ENCODE results near the gene PLCL1. TPM values are rescaled to one million over a fixed set of nuclear protein-coding genes. Genes with fewer than 3 reads are reported as not detected.

The PLCL1 gene
- total RNA-seq, 1 experiment from 2014 or later = 1.6 TPM

DNA sequence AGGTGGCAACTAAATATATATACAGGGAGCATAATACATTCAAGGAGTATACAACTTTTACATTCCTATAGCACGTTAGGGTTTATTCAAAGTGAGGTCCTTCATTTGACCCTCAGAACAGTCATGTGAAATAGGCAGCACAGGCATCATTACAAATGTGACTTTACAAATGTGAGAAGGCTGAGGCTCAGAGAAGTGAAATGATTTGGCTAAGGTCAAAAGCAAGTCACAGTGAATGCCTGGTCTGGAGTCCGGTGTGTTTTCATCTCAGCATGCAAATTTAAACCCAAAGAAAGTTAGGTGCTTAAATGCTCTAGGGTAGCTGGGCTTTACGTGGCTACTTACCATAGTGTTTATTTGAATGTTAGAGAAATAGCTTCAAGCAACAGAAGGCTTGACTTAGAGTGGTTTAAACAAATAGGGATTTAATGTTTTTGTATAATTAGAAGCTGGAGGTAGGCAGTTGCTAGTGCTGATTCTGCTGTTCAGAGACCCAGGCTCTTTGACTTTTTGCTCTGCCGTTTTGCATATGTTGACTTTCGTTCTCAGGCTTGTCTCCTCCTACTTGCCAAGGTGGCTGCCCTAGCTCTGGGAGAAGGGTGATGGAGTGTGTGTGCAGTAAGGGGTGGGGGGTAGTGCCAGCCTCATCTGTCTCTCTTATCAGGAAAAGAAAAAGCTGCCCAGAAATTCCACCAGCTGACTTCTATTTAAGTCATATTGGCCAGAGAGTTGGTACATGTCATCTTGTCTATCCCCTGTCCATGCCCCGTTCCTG is 89.2 kb downstream of the PLCL1 start:
- no peak for DNase-seq
- Histone ChIP-seq H3K9me3 (no peaks in the 10 kb centered on the region), H3K4me3 (ENCODE audit: low read depth, low read length) (no peak overlapping the region), H3K36me3 (ENCODE audit: control insufficient read depth, insufficient read depth, low read length) (no peaks in the 10 kb centered on the region), H3K27me3 (replicated peaks; ENCODE audit: control insufficient read depth, insufficient read depth, low read length) (no peaks in the 10 kb centered on the region), H3K4me1 (no peaks in the 10 kb centered on the region)
- H3K4me1 Mint-ChIP-seq (ENCODE audit: low read depth, unreplicated experiment) = no peaks in the 10 kb centered on the region
- BruUV-seq (replicated peaks) = no TSS peak
- H3K36me3 Mint-ChIP-seq (ENCODE audit: insufficient read depth, unreplicated experiment) = no peaks in the 10 kb centered on the region
- POLR2A ChIA-PET = no interaction called here
- TF ChIP-seq, protein P1, sequence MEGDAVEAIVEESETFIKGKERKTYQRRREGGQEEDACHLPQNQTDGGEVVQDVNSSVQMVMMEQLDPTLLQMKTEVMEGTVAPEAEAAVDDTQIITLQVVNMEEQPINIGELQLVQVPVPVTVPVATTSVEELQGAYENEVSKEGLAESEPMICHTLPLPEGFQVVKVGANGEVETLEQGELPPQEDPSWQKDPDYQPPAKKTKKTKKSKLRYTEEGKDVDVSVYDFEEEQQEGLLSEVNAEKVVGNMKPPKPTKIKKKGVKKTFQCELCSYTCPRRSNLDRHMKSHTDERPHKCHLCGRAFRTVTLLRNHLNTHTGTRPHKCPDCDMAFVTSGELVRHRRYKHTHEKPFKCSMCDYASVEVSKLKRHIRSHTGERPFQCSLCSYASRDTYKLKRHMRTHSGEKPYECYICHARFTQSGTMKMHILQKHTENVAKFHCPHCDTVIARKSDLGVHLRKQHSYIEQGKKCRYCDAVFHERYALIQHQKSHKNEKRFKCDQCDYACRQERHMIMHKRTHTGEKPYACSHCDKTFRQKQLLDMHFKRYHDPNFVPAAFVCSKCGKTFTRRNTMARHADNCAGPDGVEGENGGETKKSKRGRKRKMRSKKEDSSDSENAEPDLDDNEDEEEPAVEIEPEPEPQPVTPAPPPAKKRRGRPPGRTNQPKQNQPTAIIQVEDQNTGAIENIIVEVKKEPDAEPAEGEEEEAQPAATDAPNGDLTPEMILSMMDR (IDR thresholded peaks at IDR 0.05; ENCODE audit: insufficient read depth in 1 of 2, low read depth in 1 of 2, low read length in 1 of 2, severe bottlenecking in 1 of 2, unreplicated experiment in 1 of 2) = no peak
- no peak overlapping the region for H3K27ac Mint-ChIP-seq (ENCODE audit: unreplicated experiment)
- H3K4me3 Mint-ChIP-seq (ENCODE audit: unreplicated experiment) = no peak overlapping the region
- no peaks in the 10 kb centered on the region for H3K9me3 Mint-ChIP-seq (ENCODE audit: unreplicated experiment)
- CTCF ChIA-PET = no interaction called here
- intact Hi-C loops (cut with micrococcal nuclease; ENCODE audit: unreplicated experiment) = no loop called here
- peaks cover 2% of the 10 kb centered on the region for H3K27me3 Mint-ChIP-seq (ENCODE audit: insufficient read depth, unreplicated experiment)

DNA sequence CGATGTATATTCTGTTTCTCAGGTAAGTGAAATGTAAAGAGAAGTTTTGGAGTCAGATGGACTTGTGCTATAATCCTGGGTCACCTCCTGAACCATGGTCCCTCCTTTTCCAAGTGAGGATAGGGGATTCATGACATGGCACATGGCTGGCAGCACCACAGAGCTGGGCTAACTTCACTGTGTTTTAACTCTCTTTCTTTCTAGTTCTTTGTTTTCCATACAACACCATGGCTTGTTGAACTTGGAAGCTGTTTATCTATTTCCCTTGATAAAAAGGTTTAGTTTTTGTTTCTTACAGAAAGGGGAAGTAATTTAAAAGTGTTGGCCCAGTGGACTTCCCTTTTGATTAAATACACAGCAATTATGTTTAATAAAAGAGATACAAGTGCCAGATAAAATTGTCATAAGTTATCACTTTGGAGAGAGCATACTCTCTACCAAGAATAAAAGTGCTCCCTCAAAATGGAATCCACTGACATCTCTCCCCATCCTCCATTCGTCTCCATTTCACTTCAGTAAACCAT is 90.4 kb downstream of the PLCL1 start:
- H3K4me1 ChIP-seq = no peaks in the 10 kb centered on the region
- ChIA-PET CTCF (no interaction called here), POLR2A (no interaction called here)
- H3K27me3 ChIP-seq (replicated peaks; ENCODE audit: control insufficient read depth, insufficient read depth, low read length) = no peaks in the 10 kb centered on the region
- no peak overlapping the region for H3K4me3 Mint-ChIP-seq (ENCODE audit: unreplicated experiment)
- BruUV-seq (replicated peaks) = no TSS peak
- TF ChIP-seq, protein P1 (IDR thresholded peaks at IDR 0.05; ENCODE audit: insufficient read depth in 1 of 2, low read depth in 1 of 2, low read length in 1 of 2, severe bottlenecking in 1 of 2, unreplicated experiment in 1 of 2) = no peak
- H3K27me3 Mint-ChIP-seq (ENCODE audit: insufficient read depth, unreplicated experiment) = peaks cover 2% of the 10 kb centered on the region
- H3K4me3 ChIP-seq (ENCODE audit: low read depth, low read length) = no peak overlapping the region
- H3K4me1 Mint-ChIP-seq (ENCODE audit: low read depth, unreplicated experiment) = no peaks in the 10 kb centered on the region
- intact Hi-C loops (cut with micrococcal nuclease; ENCODE audit: unreplicated experiment) = no loop called here
- H3K36me3 ChIP-seq (ENCODE audit: control insufficient read depth, insufficient read depth, low read length) = no peaks in the 10 kb centered on the region
- H3K27ac Mint-ChIP-seq (ENCODE audit: unreplicated experiment) = no peak overlapping the region
- DNase-seq = no peak
- H3K9me3 ChIP-seq = no peaks in the 10 kb centered on the region
- no peaks in the 10 kb centered on the region for H3K36me3 Mint-ChIP-seq (ENCODE audit: insufficient read depth, unreplicated experiment)
- H3K9me3 Mint-ChIP-seq (ENCODE audit: unreplicated experiment) = no peaks in the 10 kb centered on the region

- Histone ChIP-seq H3K4me3 (ENCODE audit: low read depth, low read length) (no peak overlapping the region), H3K36me3 (ENCODE audit: control insufficient read depth, insufficient read depth, low read length) (no peaks in the 10 kb centered on the region), H3K9me3 (no peaks in the 10 kb centered on the region), H3K4me1 (no peaks in the 10 kb centered on the region), H3K27me3 (replicated peaks; ENCODE audit: control insufficient read depth, insufficient read depth, low read length) (no peaks in the 10 kb centered on the region)
- TF ChIP-seq, protein P1 (IDR thresholded peaks at IDR 0.05; ENCODE audit: insufficient read depth in 1 of 2, low read depth in 1 of 2, low read length in 1 of 2, severe bottlenecking in 1 of 2, unreplicated experiment in 1 of 2) = no peak
- H3K27ac Mint-ChIP-seq (ENCODE audit: unreplicated experiment) = no peak overlapping the region
- BruUV-seq (replicated peaks) = no TSS peak
- H3K27me3 Mint-ChIP-seq (ENCODE audit: insufficient read depth, unreplicated experiment) = peaks cover 1% of the 10 kb centered on the region
- no peak overlapping the region for H3K4me3 Mint-ChIP-seq (ENCODE audit: unreplicated experiment)
- intact Hi-C loops (cut with micrococcal nuclease; ENCODE audit: unreplicated experiment) = no loop called here
- POLR2A ChIA-PET = no interaction called here
- H3K9me3 Mint-ChIP-seq (ENCODE audit: unreplicated experiment) = no peaks in the 10 kb centered on the region
- CTCF ChIA-PET = no interaction called here
- no peak for DNase-seq
- H3K4me1 Mint-ChIP-seq (ENCODE audit: low read depth, unreplicated experiment) = no peaks in the 10 kb centered on the region
- no peaks in the 10 kb centered on the region for H3K36me3 Mint-ChIP-seq (ENCODE audit: insufficient read depth, unreplicated experiment)
Measured at GRCh38 chr2:197897960-197898678, 93.7 kb downstream of the PLCL1 start.
